RWPE1 (cell line): ENCODE results near the gene KCNG2.

ENCODE experiments used
- CTCF ChIA-PET: fragments of 350-600 bp; sonication (Branson Sonifier 250); formaldehyde crosslinking; extraction: SDS; loops from one replicate; lab custom pipeline; 2021; lab: Yijun Ruan, JAX
- POLR2A ChIA-PET: fragments of 400-600 bp; formaldehyde crosslinking; extraction: SDS; loops from one replicate; lab custom pipeline; 2020; ENCODE audit warnings: antibody characterized with exemption; ENCODE audit not compliant: low non-redundant PET; lab: Yijun Ruan, JAX
- DNase-seq: peaks from one replicate; pipeline ENCODE4 v3.0.0; 2012; ENCODE audit warnings: low spot score
- H3K27ac ChIP-seq: fragments of 450-650 bp; 2 replicates; pipeline ENCODE4 v1.5.1; 2017
- TF ChIP-seq, protein P1 (sequence below): fragments of 450-650 bp; conservative IDR thresholded peaks from 2 replicates; pipeline ENCODE4 v1.5.1; 2017; ENCODE audit warnings: low read depth, mild to moderate bottlenecking

The KCNG2 gene

DNA sequence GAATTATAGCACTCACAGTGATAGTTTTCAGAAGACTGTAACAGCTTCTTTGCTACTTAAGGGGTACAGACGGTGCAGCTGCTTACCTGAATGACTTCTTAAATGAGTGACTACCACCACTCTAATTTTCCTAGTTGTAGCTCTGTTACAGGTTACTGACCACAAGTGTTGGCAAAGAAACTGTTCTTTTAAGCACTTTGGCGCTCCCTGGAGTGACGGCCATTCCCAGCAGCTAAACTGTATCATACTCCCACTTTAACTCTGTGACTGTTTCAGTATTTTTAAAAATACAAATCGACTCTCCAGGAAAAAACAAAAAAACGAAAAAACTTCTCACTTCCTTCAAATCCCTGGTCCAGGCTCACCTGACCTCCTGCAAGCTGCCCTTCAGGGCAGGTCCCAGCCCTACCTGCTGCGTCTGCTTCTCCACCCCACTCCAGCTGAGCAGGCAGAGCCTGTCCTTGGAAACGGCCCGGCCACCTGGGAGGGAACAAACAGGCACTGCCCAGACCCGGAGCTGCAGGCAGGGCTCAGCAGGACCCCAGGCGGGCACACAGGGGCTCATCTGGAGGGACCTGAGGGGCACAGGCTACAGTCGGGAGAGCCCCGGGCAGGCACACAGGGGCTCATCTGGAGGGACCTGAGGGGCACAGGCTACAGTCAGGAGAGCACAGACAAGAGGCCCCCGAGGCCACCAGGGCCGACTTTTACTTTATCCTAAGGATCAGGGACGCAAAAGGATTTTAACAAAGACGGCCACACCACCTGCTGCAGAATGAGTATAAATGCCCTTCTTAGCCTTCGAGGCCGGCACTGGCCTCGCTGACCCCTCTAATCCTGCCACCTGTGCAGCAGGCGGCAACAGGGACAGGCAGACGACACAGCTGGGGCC is 129.2 kb downstream of the KCNG2 start:
- TF ChIP-seq, protein P1, sequence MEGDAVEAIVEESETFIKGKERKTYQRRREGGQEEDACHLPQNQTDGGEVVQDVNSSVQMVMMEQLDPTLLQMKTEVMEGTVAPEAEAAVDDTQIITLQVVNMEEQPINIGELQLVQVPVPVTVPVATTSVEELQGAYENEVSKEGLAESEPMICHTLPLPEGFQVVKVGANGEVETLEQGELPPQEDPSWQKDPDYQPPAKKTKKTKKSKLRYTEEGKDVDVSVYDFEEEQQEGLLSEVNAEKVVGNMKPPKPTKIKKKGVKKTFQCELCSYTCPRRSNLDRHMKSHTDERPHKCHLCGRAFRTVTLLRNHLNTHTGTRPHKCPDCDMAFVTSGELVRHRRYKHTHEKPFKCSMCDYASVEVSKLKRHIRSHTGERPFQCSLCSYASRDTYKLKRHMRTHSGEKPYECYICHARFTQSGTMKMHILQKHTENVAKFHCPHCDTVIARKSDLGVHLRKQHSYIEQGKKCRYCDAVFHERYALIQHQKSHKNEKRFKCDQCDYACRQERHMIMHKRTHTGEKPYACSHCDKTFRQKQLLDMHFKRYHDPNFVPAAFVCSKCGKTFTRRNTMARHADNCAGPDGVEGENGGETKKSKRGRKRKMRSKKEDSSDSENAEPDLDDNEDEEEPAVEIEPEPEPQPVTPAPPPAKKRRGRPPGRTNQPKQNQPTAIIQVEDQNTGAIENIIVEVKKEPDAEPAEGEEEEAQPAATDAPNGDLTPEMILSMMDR, result no peak
- H3K27ac ChIP-seq, result no peak overlapping the region
- no peak for DNase-seq
- ChIA-PET POLR2A (no interaction called here), CTCF (interaction anchor here (0.6 kb wide), 1 partner anchor 60 kb away, joined by 3 read pairs; no protein-coding TSS in a partner anchor)

DNA sequence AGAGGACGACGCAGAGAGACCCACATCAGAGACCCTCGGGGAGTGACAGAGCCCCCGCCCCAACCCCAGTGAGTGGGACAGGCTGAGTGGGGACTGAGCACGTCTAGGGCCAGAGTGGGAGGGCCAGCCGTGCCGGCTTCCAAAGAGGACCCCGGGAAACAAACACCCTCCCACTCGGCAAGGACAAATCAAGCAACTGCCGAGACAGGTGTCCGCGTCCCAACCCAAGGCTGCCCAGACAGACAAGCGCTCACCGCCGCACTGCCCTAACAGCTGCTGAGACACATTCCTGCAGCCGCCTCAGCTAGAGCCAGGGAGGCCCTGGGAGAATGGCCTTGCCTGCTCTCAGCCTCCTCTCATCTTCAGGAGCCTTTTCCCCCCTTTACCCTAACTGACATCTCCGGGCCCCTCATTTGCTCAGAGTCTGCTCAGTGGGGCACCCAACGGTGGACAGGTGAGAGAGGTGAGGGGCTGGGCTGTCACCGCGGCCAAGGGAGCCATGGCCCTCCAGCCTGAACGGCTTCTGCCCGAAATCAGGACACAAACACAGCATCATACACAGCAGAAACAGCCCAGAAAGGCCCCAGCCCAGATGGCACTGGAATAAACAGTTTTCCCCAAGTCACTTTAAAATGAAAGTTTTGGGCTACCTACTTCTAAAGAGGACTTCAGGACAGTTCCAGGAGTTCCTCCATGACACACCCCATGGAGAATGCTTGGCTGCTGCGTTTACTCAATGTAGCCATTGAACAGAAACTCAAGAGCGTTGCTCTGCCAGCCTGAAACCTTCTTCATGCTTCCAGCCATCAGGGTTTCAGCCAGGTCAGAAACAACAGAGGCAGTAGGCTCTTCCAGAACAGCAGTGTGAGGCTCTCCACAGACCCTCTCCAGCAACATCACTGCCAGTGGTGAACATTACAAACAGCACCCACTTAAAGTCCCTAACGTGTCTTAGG is 130.1 kb downstream of the KCNG2 start:
- CTCF ChIA-PET, result interaction anchor here (0.6 kb wide), 1 partner anchor 59 kb away, joined by 3 read pairs; no protein-coding TSS in a partner anchor
- no peak for DNase-seq
- POLR2A ChIA-PET, result interaction anchor here (0.7 kb wide), 1 partner anchor 23 kb away, joined by 3 read pairs; no protein-coding TSS in a partner anchor
- TF ChIP-seq, protein P1, result no peak
- H3K27ac ChIP-seq, result no peak overlapping the region

- ChIA-PET POLR2A (interaction anchor here (0.7 kb wide), 1 partner anchor 22 kb away, joined by 3 read pairs; no protein-coding TSS in a partner anchor), CTCF (no interaction called here)
- H3K27ac ChIP-seq, result no peak overlapping the region
- no peak for DNase-seq
- TF ChIP-seq, protein P1, result no peak
These were observed 130.8 kb downstream of the KCNG2 start for GRCh38 chr18:79928563-79928960.

GRCh38 chr18:79930020-79930642 is 132.4 kb downstream of the KCNG2 start:
- CTCF ChIA-PET, result no interaction called here
- no peak overlapping the region for H3K27ac ChIP-seq
- no peak for DNase-seq
- TF ChIP-seq, protein P1, result no peak
- POLR2A ChIA-PET, result no interaction called here

GRCh38 chr18:79931475-79931874 is 133.7 kb downstream of the KCNG2 start:
- H3K27ac ChIP-seq, result no peak overlapping the region
- TF ChIP-seq, protein P1, result no peak
- DNase-seq, result no peak
- POLR2A ChIA-PET, result no interaction called here
- CTCF ChIA-PET, result no interaction called here
